Psoas muscle (tissue), 8 donors: ENCODE results near the gene ZNF333. TPM values are rescaled to one million over a fixed set of nuclear protein-coding genes. Genes with fewer than 3 reads are reported as not detected.

ENCODE experiments used
- ATAC-seq, 4 donors: fragments of 200-7000 bp; cut with Tn5 transposase; one replicate each; pipeline ENCODE4 v1.9.1; 2020; ENCODE audit warnings: moderate library complexity in 3 of 4, mild to moderate bottlenecking in 2 of 4
- DNase-seq, 2 donors: peaks; one replicate each; pipeline ENCODE4 v3.0.0-alpha.2; 2020
- H3K27ac ChIP-seq: fragments of 200-600 bp; one replicate; pipeline ENCODE4 v1.8.0; 2022
- H3K27me3 ChIP-seq, 3 donors: fragments of 200-600 bp in 1 of 3; one replicate each; pipeline versions ENCODE4 v1.6.1 to v1.8.0; 2013 to 2022; ENCODE audit warnings: low read length in 2 of 3, mild to moderate bottlenecking in 2 of 3, moderate library complexity in 1 of 3; ENCODE audit not compliant: insufficient read depth in 3 of 3
- H3K36me3 ChIP-seq, 2 donors: fragments of 200-600 bp in 1 of 2; one replicate each; pipeline versions ENCODE4 v1.6.1 to v1.8.0; 2013 to 2022; ENCODE audit warnings: low read depth in 1 of 2, mild to moderate bottlenecking in 1 of 2, moderate library complexity in 1 of 2; ENCODE audit not compliant: insufficient read depth in 1 of 2
- H3K4me1 ChIP-seq: fragments of 200-600 bp; one replicate; pipeline ENCODE4 v1.8.0; 2022
- H3K4me3 ChIP-seq: fragments of 200-600 bp; one replicate; pipeline ENCODE4 v1.8.0; 2022; ENCODE audit warnings: mild to moderate bottlenecking
- H3K9me3 ChIP-seq: fragments of 200-600 bp; one replicate; pipeline ENCODE4 v1.8.0; 2022
- CTCF ChIP-seq: fragments of 200-600 bp; IDR thresholded peaks from one replicate; pipeline ENCODE4 v1.8.0; 2022; ENCODE audit warnings: antibody characterized with exemption
- WGBS, 3 donors: extraction: QIAGEN DNeasy Blood & Tissue Kit; methylation state at CpG; one replicate each; pipeline versions ENCODE4 v1.1.6 to v1.1.7; 2013; 5-methylcytosine and 5-hydroxymethylcytosine counted together
- intact Hi-C, 2 donors: fragments of 100-400 bp; cut with DNase I; formaldehyde crosslinking; loops; one replicate each; pipeline versions ENCODE4 v1.11.0 to v1.14.2; 2022
- polyA plus RNA-seq, 3 donors: library from polyadenylated mRNA; stranded (reverse); fragments of 200-250 nt; gene quantifications; one replicate each; pipeline ENCODE4 v1.2.3, GENCODE V29; 2013
- total RNA-seq, 4 donors: library from RNA; stranded (reverse); fragmentation: NEBNext Ultra II Directional in 2 of 4; extraction: Animal tissue kit (Norgen Biotek cat#: 25700) in 2 of 4; gene quantifications; one replicate each; pipeline versions ENCODE4 v1.2.1 to v1.2.4, GENCODE V29; 2021 to 2023
- donor health status: healthy with polysubstance abuse.
- donor health status: DM: no; HTN: no; CAD: no; lungs with moderate emphysema.
- donor health status: Bipolar disorder and iron deficiency.
- donor health status: healthy.
- donor health status: DM: yes; HTN: yes; CAD: no.
- donor health status: DM: no; HTN: no; CAD: no.
- donor health status: DM: no; HTN: no; CAD: no.
- donor health status: DM: yes; HTN: yes; CAD: no.

Gene ZNF333
- total and polyA plus RNA-seq, 7 donors = 6.8 to 16.0 (median 8.9) TPM

DNA sequence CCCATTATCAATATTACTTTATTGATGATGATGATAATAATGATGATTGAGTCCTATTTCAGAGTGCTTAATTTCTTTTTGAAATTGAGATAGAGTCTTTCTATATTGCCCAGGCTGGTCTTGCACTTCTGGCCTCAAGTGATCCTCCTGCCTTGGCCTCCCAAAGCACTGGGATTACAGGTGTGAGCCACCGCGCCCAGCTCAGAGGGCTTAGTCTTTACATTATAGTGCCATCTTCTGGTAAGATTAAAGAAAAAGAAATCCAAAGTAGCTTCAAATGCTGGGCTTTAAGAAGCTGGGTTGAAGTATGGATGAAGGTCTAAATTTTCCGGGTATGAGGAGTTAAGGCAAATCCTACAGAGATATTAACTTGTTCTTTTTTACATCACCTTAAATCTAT, 3.4 kb upstream of the ZNF333 start:
- 33 to 39% (median 37%) methylated on average over 3 of the region's 3 CpGs for WGBS, 3 donors
- Histone ChIP-seq H3K27ac (no peak overlapping the region), H3K27me3 (peaks cover 0 to 8% (median 0%) of the 10 kb centered on the region in 3 donors), H3K4me3 (no peak overlapping the region), H3K9me3 (no peaks in the 10 kb centered on the region), H3K4me1 (peaks cover 10% of the 10 kb centered on the region), H3K36me3 (no peaks in the 10 kb centered on the region)
- DNase-seq (no peak), ATAC-seq (no peak)
- TF ChIP-seq CTCF = no peak
- intact Hi-C loops = loop anchor here (2.0 to 10.0 kb wide), 2 partner anchors 112 kb away; partner anchors contain the start of gene NDUFB7 (in 1 of the 2)

DNA sequence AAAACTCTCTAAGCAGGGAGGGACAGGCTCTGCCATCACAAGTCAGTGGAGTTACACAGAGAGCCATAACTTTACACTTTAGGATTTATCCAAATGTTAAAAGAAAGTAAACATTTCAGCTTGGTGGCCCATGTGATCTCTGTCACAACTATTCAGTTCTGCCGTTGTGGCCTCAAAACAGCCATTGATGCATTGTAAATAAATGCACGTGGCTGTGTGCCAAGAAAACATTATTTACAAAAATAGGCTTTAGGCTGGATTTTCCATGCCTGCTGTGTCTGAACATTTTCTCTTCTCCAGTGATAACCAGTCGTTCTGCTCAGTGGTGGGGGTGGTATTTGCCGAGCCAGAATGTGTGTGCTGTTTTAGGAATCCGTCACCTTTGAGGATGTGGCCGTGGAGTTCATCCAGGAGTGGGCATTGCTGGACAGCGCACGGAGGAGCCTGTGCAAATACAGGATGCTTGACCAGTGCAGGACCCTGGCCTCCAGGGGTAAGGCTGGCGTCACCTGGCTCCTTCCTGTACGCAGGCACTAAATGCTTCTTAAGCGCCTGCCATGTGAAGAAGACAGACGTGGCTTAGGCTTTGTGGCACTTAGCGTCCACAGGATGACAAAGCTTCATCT, 4.9 kb downstream of the ZNF333 start:
- Histone ChIP-seq H3K4me3 (no peak overlapping the region), H3K36me3 (peaks cover 15 to 65% of the 10 kb centered on the region in 2 donors), H3K27ac (no peak overlapping the region), H3K4me1 (peaks cover 10% of the 10 kb centered on the region), H3K27me3 (no peaks in the 10 kb centered on the region), H3K9me3 (no peaks in the 10 kb centered on the region)
- no peak for TF ChIP-seq CTCF
- WGBS, 3 donors = 86 to 90% (median 87%) methylated on average over 13 of the region's 13 CpGs
- DNase-seq = no peak
- intact Hi-C loops = no loop called here
- no peak for ATAC-seq

DNA sequence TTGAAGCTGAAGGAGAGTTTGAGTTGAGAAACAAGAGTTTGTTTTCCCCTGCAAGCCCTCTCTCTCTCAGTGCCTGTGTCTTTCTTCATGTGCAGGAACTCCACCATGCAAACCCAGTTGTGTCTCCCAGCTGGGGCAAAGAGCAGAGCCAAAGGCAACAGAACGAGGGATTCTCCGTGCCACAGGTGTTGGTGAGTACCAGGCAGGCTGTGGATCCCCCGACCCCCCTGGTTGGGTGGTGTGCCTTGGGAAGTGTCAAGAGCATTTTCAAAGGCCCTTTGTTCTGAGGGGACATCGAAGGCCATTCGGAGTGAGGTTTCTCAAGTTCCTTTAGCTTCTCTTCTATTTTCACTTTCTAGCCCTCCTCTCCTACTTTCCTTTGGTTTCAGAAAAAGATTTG, 5.6 kb downstream of the ZNF333 start:
- Histone ChIP-seq H3K4me1 (peaks cover 9% of the 10 kb centered on the region), H3K9me3 (no peaks in the 10 kb centered on the region), H3K36me3 (peaks cover 19 to 72% of the 10 kb centered on the region in 2 donors), H3K4me3 (no peak overlapping the region), H3K27ac (no peak overlapping the region), H3K27me3 (no peaks in the 10 kb centered on the region)
- intact Hi-C loops = no loop called here
- ATAC-seq (no peak), DNase-seq (no peak)
- WGBS, 3 donors = 90 to 93% (median 90%) methylated on average over 5 of the region's 5 CpGs
- TF ChIP-seq CTCF = no peak

DNA sequence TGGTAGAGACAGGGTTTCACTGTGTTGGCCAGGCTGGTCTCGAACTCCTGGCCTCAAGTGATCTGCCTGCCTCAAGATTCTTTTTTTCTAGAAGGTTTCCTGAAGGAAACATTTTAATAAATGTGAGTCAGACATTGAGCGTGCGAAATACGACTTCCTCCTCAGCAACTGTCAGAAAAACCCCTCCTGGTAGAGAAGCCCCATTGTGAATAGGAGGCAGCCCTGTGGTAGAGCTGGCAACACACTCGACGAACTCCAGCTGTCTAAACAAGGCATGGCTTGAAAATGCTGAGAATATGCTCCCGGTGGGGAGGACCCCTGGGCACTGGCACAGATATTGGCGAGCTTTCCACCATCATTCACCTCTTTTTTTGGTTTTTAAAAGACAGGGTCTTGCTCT, 9.8 kb downstream of the ZNF333 start:
- no peak for DNase-seq
- no peak for TF ChIP-seq CTCF
- ATAC-seq = no peak
- Histone ChIP-seq H3K27me3 (no peaks in the 10 kb centered on the region), H3K36me3 (peaks cover 46 to 98% of the 10 kb centered on the region in 2 donors), H3K4me3 (no peak overlapping the region), H3K9me3 (no peaks in the 10 kb centered on the region), H3K27ac (no peak overlapping the region), H3K4me1 (no peaks in the 10 kb centered on the region)
- intact Hi-C loops = no loop called here
- WGBS, 3 donors = 85 to 89% (median 88%) methylated on average over 8 of the region's 8 CpGs
